ENCODE results near the gene BDKRB2.

BDKRB2 gene

GRCh38 chr14:96216627-96217026 is 12.0 kb downstream of the BDKRB2 start:
- Histone ChIP-seq H3K4me3 (ENCODE audit: low read depth, low read length, poor library complexity, severe bottlenecking) (no peak overlapping the region), H3K27me3 (ENCODE audit: insufficient read depth, low read length) (0 out of 2 replicates have a peak, but pooled peaks cover 9% of the 10 kb centered on the region), H2AFZ (ENCODE audit: low read length) (no peak overlapping the region), H3K4me2 (ENCODE audit: low read length) (no peak overlapping the region), H3F3A (ENCODE audit: insufficient read depth, low read length) (no peaks in the 10 kb centered on the region), H3K4me1 (ENCODE audit: insufficient read depth, low read length, severe bottlenecking) (no peaks in the 10 kb centered on the region), H3K27ac (ENCODE audit: low read depth, low read length, poor library complexity, severe bottlenecking) (no peak overlapping the region), H4K20me1 (ENCODE audit: insufficient read depth, low read length) (no peaks in the 10 kb centered on the region), H3K9ac (ENCODE audit: low read length) (no peak overlapping the region), H3K79me2 (ENCODE audit: insufficient read depth, low read length) (no peaks in the 10 kb centered on the region), H3K36me3 (ENCODE audit: insufficient read depth, low read length) (no peaks in the 10 kb centered on the region; the same call in 1 of the 2 replicates), H3K9me2 (ENCODE audit: low read depth, low read length) (no peaks in the 10 kb centered on the region), H3K9me3 (ENCODE audit: low read length) (peaks cover 2% of the 10 kb centered on the region; the same call in 1 of the 2 replicates)
- no peak for TF ChIP-seq EZH2 (IDR thresholded peaks at IDR 0.05; ENCODE audit: borderline replicate concordance, low read length)
- TF ChIP-seq, protein P1, sequence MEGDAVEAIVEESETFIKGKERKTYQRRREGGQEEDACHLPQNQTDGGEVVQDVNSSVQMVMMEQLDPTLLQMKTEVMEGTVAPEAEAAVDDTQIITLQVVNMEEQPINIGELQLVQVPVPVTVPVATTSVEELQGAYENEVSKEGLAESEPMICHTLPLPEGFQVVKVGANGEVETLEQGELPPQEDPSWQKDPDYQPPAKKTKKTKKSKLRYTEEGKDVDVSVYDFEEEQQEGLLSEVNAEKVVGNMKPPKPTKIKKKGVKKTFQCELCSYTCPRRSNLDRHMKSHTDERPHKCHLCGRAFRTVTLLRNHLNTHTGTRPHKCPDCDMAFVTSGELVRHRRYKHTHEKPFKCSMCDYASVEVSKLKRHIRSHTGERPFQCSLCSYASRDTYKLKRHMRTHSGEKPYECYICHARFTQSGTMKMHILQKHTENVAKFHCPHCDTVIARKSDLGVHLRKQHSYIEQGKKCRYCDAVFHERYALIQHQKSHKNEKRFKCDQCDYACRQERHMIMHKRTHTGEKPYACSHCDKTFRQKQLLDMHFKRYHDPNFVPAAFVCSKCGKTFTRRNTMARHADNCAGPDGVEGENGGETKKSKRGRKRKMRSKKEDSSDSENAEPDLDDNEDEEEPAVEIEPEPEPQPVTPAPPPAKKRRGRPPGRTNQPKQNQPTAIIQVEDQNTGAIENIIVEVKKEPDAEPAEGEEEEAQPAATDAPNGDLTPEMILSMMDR (IDR thresholded peaks at IDR 0.05; ENCODE audit: low read length), result no peak

- H2AFZ ChIP-seq (ENCODE audit: low read length), result no peak overlapping the region
- no peaks in the 10 kb centered on the region for H4K20me1 ChIP-seq (ENCODE audit: insufficient read depth, low read length)
- no peaks in the 10 kb centered on the region for H3K4me1 ChIP-seq (ENCODE audit: insufficient read depth, low read length, severe bottlenecking)
- TF ChIP-seq, protein P1 (IDR thresholded peaks at IDR 0.05; ENCODE audit: low read length), result no peak
- H3K9me2 ChIP-seq (ENCODE audit: low read depth, low read length), result no peaks in the 10 kb centered on the region
- H3K9me3 ChIP-seq (ENCODE audit: low read length), result no peaks in the 10 kb centered on the region
- no peak overlapping the region for H3K4me3 ChIP-seq (ENCODE audit: low read depth, low read length, poor library complexity, severe bottlenecking)
- no peak overlapping the region for H3K4me2 ChIP-seq (ENCODE audit: low read length)
- H3K9ac ChIP-seq (ENCODE audit: low read length), result no peak overlapping the region
- no peaks in the 10 kb centered on the region for H3K36me3 ChIP-seq (ENCODE audit: insufficient read depth, low read length)
- no peaks in the 10 kb centered on the region for H3K79me2 ChIP-seq (ENCODE audit: insufficient read depth, low read length)
- no peak overlapping the region for H3K27ac ChIP-seq (ENCODE audit: low read depth, low read length, poor library complexity, severe bottlenecking)
- 0 out of 2 replicates have a peak, but pooled peaks cover 9% of the 10 kb centered on the region for H3K27me3 ChIP-seq (ENCODE audit: insufficient read depth, low read length)
- H3F3A ChIP-seq (ENCODE audit: insufficient read depth, low read length), result no peaks in the 10 kb centered on the region
Measured at GRCh38 chr14:96217376-96217913, 12.8 kb downstream of the BDKRB2 start.

DNA sequence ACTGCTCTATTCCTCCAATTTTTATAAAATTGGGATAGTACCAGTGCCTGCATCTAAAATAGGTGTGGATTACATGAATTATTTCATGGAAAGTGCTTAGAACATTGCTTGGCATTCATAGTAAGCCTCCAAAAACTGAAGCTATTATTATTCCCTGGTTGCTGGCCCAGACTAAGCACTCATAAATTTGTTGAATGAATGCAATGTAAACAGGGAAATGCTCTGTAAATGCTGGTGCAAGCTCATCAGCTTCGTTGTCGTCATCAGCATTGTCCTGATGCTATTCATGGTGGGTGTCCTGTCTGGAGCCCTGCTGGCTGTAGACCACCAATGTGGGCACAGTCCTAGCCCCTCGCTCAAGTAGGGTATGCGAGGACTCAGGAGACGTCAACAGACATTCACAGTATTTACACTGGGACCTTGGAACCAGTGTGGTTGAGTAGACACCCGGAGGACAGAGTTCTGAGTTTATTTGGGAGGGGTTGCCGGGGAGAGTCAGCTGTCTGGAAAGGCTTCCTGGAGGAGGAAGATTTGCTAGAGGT is 16.5 kb downstream of the BDKRB2 start:
- H2AFZ ChIP-seq (ENCODE audit: low read length), result no peak overlapping the region
- H3K36me3 ChIP-seq (ENCODE audit: insufficient read depth, low read length), result no peaks in the 10 kb centered on the region
- H4K20me1 ChIP-seq (ENCODE audit: insufficient read depth, low read length), result no peaks in the 10 kb centered on the region
- H3K4me2 ChIP-seq (ENCODE audit: low read length), result no peak overlapping the region
- no peaks in the 10 kb centered on the region; the same call in 1 of the 2 replicates for H3F3A ChIP-seq (ENCODE audit: insufficient read depth, low read length)
- H3K9me3 ChIP-seq (ENCODE audit: low read length), result no peaks in the 10 kb centered on the region
- no peaks in the 10 kb centered on the region for H3K9me2 ChIP-seq (ENCODE audit: low read depth, low read length)
- 0 out of 2 replicates have a peak, but pooled peaks cover 3% of the 10 kb centered on the region for H3K27me3 ChIP-seq (ENCODE audit: insufficient read depth, low read length)
- H3K4me3 ChIP-seq (ENCODE audit: low read depth, low read length, poor library complexity, severe bottlenecking), result no peak overlapping the region
- H3K27ac ChIP-seq (ENCODE audit: low read depth, low read length, poor library complexity, severe bottlenecking), result no peak overlapping the region
- TF ChIP-seq, protein P1 (IDR thresholded peaks at IDR 0.05; ENCODE audit: low read length), result no peak
- no peak for TF ChIP-seq EZH2 (IDR thresholded peaks at IDR 0.05; ENCODE audit: borderline replicate concordance, low read length)
- no peak overlapping the region for H3K9ac ChIP-seq (ENCODE audit: low read length)
- no peaks in the 10 kb centered on the region for H3K4me1 ChIP-seq (ENCODE audit: insufficient read depth, low read length, severe bottlenecking)
- H3K79me2 ChIP-seq (ENCODE audit: insufficient read depth, low read length), result no peaks in the 10 kb centered on the region

All from OCI-LY1 (cell line).